Smooth muscle cell of bladder (primary cell): ENCODE results near the gene FANCD2OS. TPM values are rescaled to one million over a fixed set of nuclear protein-coding genes. Genes with fewer than 3 reads are reported as not detected.

ENCODE experiments used
- total RNA-seq: library from RNA; depleted of rRNA; stranded (reverse); fragments of >200 nt; gene quantifications from 2 replicates; pipeline ENCODE4 v1.2.3, GENCODE V29; 2014

Gene FANCD2OS, protein sequence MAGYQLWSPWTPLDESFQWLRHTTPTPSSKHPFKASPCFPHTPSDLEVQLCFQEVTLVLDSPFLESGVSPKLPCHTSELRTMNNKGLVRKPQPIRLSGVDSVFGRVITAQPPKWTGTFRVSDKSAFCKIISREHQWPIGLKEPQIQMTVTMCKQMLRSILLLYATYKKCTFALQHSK
- total RNA-seq: not detected in 2 replicates

DNA sequence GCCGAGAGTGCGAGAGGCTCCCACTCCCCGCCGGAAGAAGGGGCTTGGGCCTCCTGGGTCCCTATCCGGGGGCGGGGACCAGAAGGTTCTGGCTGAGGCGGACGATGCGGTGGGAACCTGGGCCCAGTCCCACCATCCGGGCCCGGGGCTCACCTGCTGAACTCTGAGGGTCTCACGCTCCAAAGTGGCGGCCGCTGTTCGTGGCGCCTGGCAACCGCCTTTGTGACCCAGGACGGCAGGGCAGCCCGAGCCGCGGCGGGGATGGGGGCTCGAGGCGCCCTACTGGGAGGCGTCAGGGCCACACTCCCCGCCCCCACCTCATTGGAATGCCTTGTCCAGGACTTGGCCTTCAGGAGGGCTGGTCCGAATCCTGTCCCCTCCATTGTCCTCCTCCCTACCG, at the start of gene FANCD2OS:
TSS of gene FANCD2OS (minus strand) at position 165 of the 400 bp plus-strand sequence. CDS start 3,481 bp downstream, outside the sequence.

DNA sequence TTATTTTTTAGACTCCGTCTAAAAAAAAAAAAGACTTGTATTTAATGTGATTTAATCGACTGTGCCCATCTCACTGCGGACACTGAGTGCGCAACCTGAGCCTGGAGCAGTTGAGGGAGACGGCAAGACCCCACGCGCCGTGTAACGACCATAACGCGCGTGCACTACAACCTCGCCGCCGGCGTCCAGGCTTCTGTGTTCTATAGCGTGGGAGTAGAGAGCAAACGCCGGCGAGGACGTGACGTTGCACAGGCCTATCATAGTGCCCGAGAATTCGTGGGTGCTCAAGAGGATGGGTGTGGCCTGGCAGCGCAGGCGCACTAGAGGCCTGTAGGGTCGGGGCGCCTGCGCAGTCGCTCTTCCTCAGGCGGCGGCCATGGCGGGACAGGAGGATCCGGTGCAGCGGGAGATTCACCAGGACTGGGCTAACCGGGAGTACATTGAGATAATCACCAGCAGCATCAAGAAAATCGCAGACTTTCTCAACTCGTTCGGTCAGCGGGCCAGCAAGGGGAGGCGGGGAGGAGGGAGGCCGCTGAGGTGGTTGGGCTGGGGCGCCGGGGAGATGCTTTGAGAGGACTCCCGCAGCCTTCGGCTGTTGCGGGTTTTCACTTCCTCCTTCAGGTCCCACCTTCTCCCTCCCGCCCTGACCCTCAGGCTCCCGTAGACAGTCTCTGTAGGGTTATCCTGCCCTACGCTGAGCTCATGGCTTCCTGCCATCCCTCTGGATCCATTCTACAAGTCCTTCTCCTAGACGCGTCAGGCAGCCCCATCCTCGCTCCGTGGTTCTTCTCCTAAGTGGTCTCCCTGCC, 7.5 kb upstream of the FANCD2OS start, which contains the start of gene BRK1:
TSS of gene BRK1 (plus strand) at position 350 of the 812 bp plus-strand sequence. CDS start at position 377, 27 bp downstream.

Other genes with a start within 250 kb of the FANCD2OS start
- 0.14 and 0.18 TPM in 2 replicates for gene CIDEC, start 228.0 kb downstream of the FANCD2OS start, total RNA-seq
- gene JAGN1, start 217.6 kb downstream of the FANCD2OS start, total RNA-seq: 24.5 and 31.2 TPM in 2 replicates
- 0.14 and 0.83 TPM in 2 replicates for gene IL17RE, start 205.4 kb downstream of the FANCD2OS start, total RNA-seq
- 24.7 and 34.0 TPM in 2 replicates for gene IL17RC, start 191.2 kb downstream of the FANCD2OS start, total RNA-seq
- 20.1 and 58.8 TPM in 2 replicates for gene CRELD1, start 174.4 kb downstream of the FANCD2OS start, total RNA-seq
- gene PRRT3, start 155.8 kb downstream of the FANCD2OS start, total RNA-seq: 1.6 and 2.1 TPM in 2 replicates
- gene EMC3, start 121.4 kb downstream of the FANCD2OS start, total RNA-seq: 72.0 and 78.9 TPM in 2 replicates
- gene FANCD2, start 81.8 kb downstream of the FANCD2OS start, total RNA-seq: 2.0 and 2.6 TPM in 2 replicates
- gene BRK1, start 7.4 kb upstream of the FANCD2OS start, total RNA-seq: 88.9 and 101 TPM in 2 replicates
- gene VHL, start 33.5 kb upstream of the FANCD2OS start, total RNA-seq: 33.8 and 37.9 TPM in 2 replicates
- 3.8 and 5.5 TPM in 2 replicates for gene IRAK2, start 56.7 kb upstream of the FANCD2OS start, total RNA-seq
- 7.1 and 11.0 TPM in 2 replicates for gene TATDN2, start 140.2 kb upstream of the FANCD2OS start, total RNA-seq
- gene GHRL, start 184.7 kb upstream of the FANCD2OS start, total RNA-seq: not detected in 2 replicates
- gene SEC13, start 212.9 kb upstream of the FANCD2OS start, total RNA-seq: 401 and 435 TPM in 2 replicates